ENCODE data around the gene SORBS1.
A peak's percentile ranks its signal among the peaks of the same experiment; 100 is the strongest.

SORBS1 gene

DNA sequence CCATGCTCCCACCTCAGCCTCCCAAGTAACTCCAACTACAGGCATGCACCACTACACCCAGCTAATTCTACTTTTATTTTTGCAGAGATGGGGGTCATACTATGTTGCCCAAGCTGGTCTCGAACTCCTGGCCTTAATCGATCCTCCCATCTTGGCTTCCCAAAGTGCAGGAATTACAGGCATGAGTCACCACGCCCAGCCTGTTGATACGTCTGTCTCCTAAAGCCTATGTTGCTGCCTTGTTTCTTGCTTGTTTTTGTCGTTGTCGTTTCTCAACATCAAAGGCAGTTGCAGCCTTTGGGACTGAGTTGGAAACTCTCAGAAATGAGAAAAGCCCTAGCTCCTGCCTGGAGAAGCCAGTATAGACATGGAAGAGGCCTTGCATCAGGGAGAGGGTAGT, 49.9 kb downstream of the SORBS1 start:
- DNase-seq, result no peak

- DNase-seq, result no peak
Observed at GRCh38 chr10:95509251-95509650, 51.9 kb downstream of the SORBS1 start.

- DNase-seq, result no peak
Observed at GRCh38 chr10:95508730-95509129, 52.4 kb downstream of the SORBS1 start.

GRCh38 chr10:95506056-95506737, 55.0 kb downstream of the SORBS1 start:
- DNase-seq, result no peak

DNA sequence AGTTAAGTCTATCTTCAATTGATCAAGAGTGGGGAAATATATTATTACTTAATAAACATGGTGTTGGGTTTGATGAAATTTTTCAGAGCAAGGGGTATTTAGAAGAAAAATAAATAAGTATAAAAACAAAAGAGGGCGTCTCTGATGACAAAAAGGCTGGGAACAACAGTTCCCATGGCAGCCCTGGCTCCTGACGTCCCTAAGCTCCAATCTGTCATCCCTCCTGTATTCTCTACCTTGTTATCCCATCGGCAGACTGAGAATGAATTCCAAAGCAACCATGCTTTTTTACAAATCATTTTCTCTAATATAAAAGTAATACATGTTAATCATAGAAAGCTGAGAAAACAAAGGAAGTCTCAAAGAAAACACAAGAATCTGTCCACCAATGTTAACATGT, 55.5 kb downstream of the SORBS1 start:
- DNase-seq, result peak; percentile 15

GRCh38 chr10:95505084-95505610, 56.0 kb downstream of the SORBS1 start:
- no peak for DNase-seq

GRCh38 chr10:95504246-95504691, 56.9 kb downstream of the SORBS1 start:
- no peak for DNase-seq

DNA sequence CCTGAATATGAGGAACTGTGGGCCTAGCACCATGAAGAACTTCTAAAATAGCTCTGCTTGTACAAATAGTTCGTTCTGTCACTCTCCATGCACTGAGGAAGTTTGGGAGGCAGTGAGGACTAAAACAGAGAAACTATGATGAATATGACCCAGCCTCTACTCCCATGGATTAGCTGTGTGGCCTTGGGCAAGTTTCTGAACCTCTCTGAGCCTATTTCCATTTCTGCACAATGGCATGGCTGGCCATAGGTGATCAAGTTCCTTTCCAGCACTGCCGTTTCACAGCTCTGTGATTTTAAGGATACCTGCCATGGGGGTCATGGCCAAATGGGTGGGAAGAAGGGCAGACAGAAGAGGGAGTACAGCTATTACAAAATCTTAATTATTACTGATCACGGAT, 57.6 kb downstream of the SORBS1 start:
- DNase-seq, result no peak

DNA sequence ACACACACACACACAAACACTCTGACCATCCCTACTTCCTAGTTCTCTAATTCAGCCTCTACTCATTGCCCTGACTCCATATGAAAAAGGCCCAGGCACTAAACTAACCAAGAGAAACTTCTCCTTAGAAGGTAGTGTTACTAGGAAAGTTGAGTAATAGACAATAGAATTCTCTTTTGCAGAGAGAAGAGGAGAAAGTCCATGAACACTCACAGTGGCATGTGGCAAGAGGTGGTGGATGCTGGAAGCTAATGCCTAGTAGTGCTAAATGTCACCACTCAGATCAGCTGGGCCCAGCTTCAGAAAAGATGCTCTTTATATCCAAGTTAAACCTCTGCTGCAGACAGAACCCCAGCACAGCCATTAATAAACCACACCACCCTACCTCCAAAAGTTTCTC, 58.2 kb downstream of the SORBS1 start:
- DNase-seq, result no peak

DNA sequence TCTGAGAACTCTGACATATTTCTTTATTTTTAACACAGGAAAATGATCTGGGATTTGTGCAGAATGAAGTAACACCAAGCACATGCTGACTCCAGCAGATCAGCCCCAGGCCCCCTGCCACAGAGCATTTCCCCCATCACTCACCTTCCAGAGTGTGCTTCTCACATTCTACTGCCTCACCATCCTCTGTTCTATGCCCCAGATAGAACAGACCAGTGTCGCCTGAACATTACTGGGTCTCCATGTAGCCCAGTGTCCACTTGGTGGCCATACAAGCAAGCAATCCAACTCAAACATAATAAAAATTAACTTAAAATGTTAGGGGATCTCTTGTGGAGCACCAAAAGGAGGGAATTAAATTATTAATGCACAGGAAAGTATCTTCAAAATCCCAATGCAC, 58.8 kb downstream of the SORBS1 start:
- no peak for DNase-seq

DNA sequence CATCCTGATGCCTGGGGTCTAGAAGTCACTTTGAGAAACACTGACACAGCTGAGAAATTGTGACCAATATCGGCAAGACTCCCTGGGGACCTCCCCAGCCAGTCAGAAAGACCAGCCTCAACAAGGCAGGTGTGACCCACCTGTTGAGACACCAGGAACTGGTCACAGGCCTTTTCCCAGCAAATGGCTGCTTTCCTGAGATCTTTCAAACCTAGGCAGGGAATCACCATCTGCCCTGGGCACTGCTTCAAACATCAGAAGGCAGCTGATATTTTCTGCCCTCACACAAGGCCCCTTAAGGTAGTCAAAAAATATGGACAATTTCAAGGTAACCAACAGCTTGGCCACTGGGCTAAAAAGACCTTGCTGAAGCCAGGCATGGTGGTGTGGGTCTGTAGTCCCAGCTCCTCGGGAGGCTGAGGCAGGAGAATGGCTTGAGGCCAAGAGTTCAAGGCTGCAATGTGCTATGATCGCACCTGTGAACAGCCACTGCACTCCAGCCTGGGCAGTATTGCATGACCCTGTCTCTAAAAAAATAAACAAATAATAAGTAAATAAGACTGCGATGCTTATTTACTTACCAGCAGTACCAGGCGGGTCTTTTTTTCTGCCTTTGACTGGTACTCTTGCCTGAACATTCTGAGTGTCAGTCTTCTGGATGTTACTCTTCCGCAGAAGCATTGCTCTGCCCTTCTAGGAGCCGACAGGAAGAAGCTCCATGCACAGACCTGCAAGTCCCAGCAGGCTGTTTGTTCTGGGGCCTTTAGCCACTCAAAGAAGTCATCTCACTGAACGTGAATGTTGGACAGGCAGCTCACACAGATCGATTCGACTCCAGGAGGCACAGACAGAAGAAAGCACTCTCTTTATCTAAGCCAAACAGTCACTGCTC, 59.7 kb downstream of the SORBS1 start:
- DNase-seq, result no peak

DNA sequence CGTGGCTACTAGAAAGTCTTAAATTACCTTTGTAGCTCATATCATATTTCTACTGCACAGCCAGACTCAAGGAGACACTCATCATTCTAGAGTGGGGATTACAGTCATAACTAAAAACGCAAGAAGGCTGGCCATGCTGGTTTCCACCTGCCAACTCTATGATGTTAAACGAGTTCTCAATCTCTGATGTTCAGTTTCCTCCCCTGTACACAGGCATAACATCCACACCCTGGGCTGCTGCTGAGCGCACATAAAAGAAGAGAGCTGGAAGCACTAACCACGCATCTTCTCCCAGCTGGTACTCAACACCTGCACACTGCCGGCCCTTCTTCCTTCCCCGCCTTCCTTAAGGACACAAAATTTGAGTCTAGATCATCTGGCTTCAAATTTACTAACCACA, 60.5 kb downstream of the SORBS1 start:
- no peak for DNase-seq

- no peak for DNase-seq
Observed at GRCh38 chr10:95500097-95500496, 61.1 kb downstream of the SORBS1 start.

- no peak for DNase-seq
Observed at GRCh38 chr10:95499482-95499989, 61.6 kb downstream of the SORBS1 start.

DNA sequence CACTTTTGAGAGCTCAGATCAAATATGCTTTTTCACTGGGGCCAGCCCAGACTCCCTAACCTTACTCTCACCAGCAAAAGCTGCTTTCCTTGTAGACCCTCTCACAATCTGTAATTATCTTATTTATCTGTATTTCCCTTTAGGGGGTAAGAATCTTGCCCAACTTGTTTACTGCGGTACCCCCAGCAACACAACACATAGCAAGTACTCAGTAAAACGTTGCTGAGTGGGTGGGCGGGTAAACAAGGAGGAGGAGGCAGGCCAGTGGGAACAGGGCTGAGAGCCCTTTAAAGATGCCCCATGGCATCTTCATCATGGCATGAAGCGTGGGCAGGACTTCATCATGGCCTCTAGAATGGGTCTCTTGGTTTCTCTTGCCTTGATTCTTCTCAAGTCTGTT, 64.2 kb downstream of the SORBS1 start:
- no peak for DNase-seq

- DNase-seq, result no peak
Observed at GRCh38 chr10:95496246-95496911, 64.8 kb downstream of the SORBS1 start.

- no peak for DNase-seq
Observed at GRCh38 chr10:95493862-95494261, 67.3 kb downstream of the SORBS1 start.

DNA sequence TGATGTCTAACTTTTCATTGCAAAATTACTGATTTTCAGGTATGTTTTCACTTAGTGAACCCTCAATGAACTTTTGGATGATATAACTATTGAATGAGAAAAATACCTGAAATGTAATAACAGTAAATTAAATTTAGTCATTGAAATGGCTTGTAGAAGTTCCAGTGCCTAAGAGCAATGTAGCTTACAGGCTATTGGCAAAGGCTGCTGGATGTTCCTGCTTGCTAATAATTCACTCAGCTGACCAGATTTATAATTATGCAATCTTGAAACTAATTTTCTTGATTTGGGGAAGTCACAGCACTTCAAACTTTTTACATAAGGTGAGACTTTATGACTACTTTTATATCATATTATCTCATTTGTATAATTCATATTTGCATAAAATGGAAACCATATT, 73.2 kb downstream of the SORBS1 start:
- DNase-seq, result no peak

GRCh38 chr10:95485056-95485844, 75.9 kb downstream of the SORBS1 start:
- DNase-seq, result no peak

DNA sequence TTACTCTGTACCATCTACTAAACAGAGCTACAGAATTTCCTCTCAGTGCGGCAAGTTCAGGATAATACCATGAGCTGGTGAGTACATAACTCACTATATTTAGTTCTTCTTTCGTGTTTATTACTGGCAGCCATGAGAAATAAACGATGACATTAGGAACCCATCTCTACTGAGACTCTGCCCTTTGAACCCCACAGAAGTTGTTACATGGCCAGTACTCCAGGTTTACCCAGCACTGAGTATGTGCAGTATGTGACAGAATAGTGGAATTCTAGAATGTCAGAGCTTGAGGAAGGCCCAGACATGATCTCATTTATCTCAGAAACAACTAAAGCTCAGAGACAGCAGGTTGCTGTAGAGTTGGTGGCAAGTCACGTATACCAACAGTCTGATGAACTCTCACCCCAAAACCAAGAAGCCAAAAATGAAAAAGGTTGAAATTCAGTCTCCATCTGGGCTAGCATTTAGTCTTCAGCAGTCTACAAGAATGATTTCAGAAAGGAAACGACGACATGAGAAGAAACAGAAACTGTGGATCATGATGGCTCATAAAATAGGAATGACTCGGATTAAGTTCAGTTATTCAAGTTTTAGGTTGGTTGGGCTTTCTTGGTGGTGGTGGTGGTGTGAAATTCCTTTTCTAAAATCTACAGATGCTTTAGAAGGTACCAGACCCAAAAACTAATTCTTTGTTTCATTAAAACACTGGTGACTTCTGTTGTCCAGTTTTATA, 78.5 kb downstream of the SORBS1 start:
- no peak for DNase-seq

DNA sequence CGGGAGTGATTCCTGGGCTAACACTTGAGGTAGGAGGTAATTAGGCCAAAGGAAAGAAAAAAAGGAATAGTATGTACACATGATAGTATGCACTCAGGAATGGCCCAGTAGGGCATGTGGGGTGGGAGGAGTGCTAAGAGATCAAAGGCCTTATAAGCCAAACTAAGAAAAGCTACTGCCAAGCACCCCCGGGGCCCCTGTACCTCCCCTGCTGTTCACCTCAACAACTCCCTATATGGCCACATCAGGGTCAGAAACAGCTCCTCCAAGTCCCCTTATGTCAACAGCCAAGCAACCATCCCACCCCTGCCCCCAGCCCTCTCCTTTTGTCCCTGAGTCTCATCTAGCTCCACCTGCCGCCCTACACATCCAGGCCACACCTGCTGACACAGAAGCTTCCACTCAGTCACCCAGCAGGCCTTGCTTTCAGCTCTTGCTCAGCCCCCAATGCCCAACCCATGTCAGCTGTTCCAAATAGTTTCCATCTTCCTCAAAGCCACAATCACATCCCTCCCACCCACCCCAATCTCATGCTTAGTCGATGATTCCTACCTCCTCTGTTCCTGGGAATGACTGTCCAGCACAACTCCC, 80.2 kb downstream of the SORBS1 start:
- DNase-seq, result no peak
